Hippocampal formation (tissue), 2 donors: ENCODE data around the gene FAAP20.
"Not testable (repeated sequence)": the region's sequence is repeated elsewhere in the genome, so short reads cannot be mapped to it uniquely, and the experiment has no call there.

Source experiments
- DNase-seq, 2 donors: peaks; one replicate each; lab custom pipeline; 2025; lab: John Stamatoyannopoulos, UW

Gene FAAP20

GRCh38 chr1:2156866-2157265 is 37.7 kb downstream of the FAAP20 start:
- DNase-seq: no peak

- no peak for DNase-seq
Observed at GRCh38 chr1:2155788-2156187, 38.8 kb downstream of the FAAP20 start.

- DNase-seq: no peak
Observed at GRCh38 chr1:2155147-2155598, 39.4 kb downstream of the FAAP20 start.

- no peak for DNase-seq
Observed at GRCh38 chr1:2154022-2154421, 40.5 kb downstream of the FAAP20 start.

DNA sequence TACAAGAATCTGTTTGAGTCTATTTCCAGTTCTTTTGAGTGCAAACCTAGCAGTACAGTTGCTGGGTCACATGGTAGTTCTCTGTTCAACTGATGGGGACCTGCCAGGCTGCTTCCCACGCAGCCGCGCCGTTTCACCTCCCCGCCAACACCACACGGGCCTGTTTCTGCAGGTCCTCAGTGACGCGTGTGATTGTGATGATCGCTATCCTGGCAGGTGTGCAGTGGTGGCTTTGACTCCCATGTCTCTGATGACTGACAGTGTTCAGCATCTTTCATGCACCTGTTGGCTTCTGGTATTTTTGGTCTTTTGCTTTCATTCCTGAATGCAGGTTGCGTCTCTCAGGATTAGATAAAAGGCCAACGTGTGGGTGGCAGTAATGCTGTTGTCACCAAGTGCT is 41.6 kb downstream of the FAAP20 start:
- peak in 1 of 2 donors; percentile 7 for DNase-seq

- no peak for DNase-seq
Observed at GRCh38 chr1:2151911-2152310, 42.7 kb downstream of the FAAP20 start.

- DNase-seq: no peak
Observed at GRCh38 chr1:2151252-2151651, 43.3 kb downstream of the FAAP20 start.

DNA sequence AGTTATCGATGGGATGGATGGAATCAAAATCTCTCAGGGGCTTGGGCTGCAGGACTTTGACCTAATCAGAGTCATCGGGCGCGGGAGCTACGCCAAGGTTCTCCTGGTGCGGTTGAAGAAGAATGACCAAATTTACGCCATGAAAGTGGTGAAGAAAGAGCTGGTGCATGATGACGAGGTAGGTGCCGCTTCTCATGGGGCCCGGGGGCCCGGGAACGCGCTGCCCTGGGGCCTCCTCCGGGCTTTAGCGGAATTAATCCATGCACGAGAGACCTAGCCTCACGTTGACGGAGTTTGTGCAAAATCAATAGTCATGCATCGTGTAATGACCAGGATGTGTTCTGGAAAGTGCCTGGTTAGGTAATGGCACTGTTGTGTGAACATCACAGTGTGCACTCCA is 43.8 kb downstream of the FAAP20 start:
- DNase-seq: no peak

DNA sequence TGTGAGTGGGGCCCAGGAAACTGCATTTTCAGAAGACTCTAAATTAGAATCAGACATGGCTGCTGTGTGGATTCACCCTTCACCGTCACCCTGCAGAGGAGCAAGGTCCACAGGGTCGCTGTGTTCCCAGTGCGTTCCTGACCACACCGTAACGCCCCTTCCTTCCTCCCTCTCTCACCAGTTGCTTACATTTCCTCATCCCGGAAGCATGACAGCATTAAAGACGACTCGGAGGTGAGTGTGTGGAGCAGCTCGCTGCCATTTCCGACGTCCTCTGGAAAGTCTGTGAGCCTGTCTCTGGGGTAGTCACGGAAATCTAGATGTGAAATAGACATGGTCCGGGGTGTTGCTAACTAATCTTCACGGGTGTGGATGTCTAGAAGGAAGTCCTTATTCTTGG is 45.9 kb downstream of the FAAP20 start:
- no peak for DNase-seq

DNA sequence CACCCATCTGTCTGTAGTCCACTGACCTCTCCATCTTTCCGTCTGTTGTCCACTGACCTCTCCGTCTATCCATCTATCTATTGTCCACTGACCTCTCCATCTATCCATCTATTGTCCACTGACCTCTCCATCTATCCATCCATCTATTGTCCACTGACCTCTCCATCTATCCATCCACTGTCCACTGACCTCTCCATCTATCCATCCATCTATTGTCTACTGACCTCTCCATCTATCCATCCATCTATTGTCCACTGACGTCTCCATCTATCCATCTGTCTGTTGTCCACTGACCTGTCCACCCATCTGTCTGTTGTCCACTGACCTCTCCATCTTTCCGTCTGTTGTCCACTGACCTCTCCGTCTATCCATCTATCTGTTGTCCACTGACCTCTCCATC is 46.7 kb downstream of the FAAP20 start:
- DNase-seq: not testable (repeated sequence)

GRCh38 chr1:2146836-2147517 is 47.6 kb downstream of the FAAP20 start:
- DNase-seq: no peak

- DNase-seq: no peak
Observed at GRCh38 chr1:2145946-2146835, 48.4 kb downstream of the FAAP20 start.

- no peak for DNase-seq
Observed at GRCh38 chr1:2144501-2145090, 50.0 kb downstream of the FAAP20 start.

DNA sequence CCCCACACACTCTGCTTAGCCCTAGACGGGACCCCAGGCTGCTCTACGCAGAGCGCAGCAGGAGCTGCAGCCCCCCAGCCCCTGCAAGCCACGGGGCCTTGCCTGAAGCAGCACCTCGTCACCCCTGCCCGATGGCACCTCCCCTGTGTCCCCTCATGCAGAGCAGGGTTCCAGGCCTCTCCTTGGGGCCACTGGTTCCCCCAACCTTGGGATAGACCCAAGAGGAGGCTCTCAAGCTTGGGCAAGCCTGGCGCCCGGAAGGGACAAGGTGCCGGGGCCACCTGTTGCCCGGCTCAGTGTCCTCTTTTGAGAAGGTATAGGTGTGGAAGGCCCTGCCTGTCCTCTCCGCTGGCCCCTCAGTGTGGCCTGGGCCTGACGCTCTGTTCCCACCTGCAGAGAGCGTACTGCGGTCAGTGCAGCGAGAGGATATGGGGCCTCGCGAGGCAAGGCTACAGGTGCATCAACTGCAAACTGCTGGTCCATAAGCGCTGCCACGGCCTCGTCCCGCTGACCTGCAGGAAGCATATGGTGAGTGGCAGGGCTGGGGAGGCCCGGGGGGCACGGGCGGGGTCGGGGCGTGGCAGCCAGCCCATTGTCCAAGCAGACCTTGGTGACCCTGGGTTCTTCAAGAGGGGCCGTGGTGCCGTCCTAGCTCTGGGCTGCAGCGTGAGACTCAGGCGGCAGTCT is 50.6 kb downstream of the FAAP20 start:
- DNase-seq: no peak

- DNase-seq: no peak
Observed at GRCh38 chr1:2141025-2141424, 53.5 kb downstream of the FAAP20 start.
